H54 (cell line): ENCODE results near the gene EMD.
"Not testable (repeated sequence)": the region's sequence is repeated elsewhere in the genome, so short reads cannot be mapped to it uniquely, and the experiment has no call there.

Source experiments
- DNase-seq: peaks from one replicate; pipeline ENCODE4 v3.0.0; 2011; ENCODE audit warnings: low spot score, mixed read lengths; ENCODE audit not compliant: insufficient read length
- FAIRE-seq: peaks from 3 replicates; lab custom pipeline; 2011; peaks lifted over from hg19 to GRCh38; lab: Jason Lieb, UNC
- POLR2A ChIP-seq: IDR thresholded peaks from 2 replicates; pipeline ENCODE4 v1.6.1; 2011; ENCODE audit warnings: low read depth, mild to moderate bottlenecking, low read length

The EMD gene

GRCh38 chrX:154382483-154383069, 3.5 kb downstream of the EMD start:
- no peak; the same call in none of the 2 replicates for TF ChIP-seq POLR2A
- DNase-seq (no peak), FAIRE-seq (no peak)

- DNase-seq = no peak
- no peak for FAIRE-seq
- no peak for TF ChIP-seq POLR2A
Observed at GRCh38 chrX:154383359-154384283, 4.5 kb downstream of the EMD start.

- FAIRE-seq = no peak
- no peak for TF ChIP-seq POLR2A
- DNase-seq = no peak
Observed at GRCh38 chrX:154384284-154384892, 5.3 kb downstream of the EMD start.

GRCh38 chrX:154388094-154388493, 9.0 kb downstream of the EMD start:
- DNase-seq, FAIRE-seq: not testable (repeated sequence)

GRCh38 chrX:154388649-154389048, 9.6 kb downstream of the EMD start:
- FAIRE-seq, DNase-seq: not testable (repeated sequence)

GRCh38 chrX:154389812-154390747, 11.0 kb downstream of the EMD start:
- not testable (repeated sequence) for DNase-seq, FAIRE-seq

GRCh38 chrX:154396363-154396762, 17.3 kb downstream of the EMD start:
- DNase-seq, FAIRE-seq: not testable (repeated sequence)

GRCh38 chrX:154396973-154397887, 18.1 kb downstream of the EMD start:
- TF ChIP-seq POLR2A = no peak

GRCh38 chrX:154397888-154398667, 19.0 kb downstream of the EMD start, which contains the start of gene RPL10:
Gene RPL10, plus strand, starts transcription at chrX:154398377. Its CDS starts 143 bp downstream, at chrX:154398520.
- DNase-seq (peak; percentile 71), FAIRE-seq (no peak)
- TF ChIP-seq POLR2A = peak; percentile 99

More at GRCh38 chrX:154396973-154397887, 18.1 kb downstream of the EMD start:
- no peak for DNase-seq
- no peak for FAIRE-seq

GRCh38 chrX:154398668-154399526, 19.8 kb downstream of the EMD start:
- DNase-seq = no peak
- no peak for FAIRE-seq
- no peak for TF ChIP-seq POLR2A
